GM21737 (cell line): Measurements from ENCODE around the gene CMTM8.
A peak's percentile ranks its signal among the peaks of the same experiment; 100 is the strongest.
"Not testable (repeated sequence)": the region's sequence is repeated elsewhere in the genome, so short reads cannot be mapped to it uniquely, and the experiment has no call there.

Experiments used
- ATAC-seq: cut with Tn5 transposase; IDR thresholded peaks from one replicate; pipeline ENCODE4 v1.9.1; 2021; ENCODE audit warnings: mild to moderate bottlenecking, moderate library complexity; ENCODE audit not compliant: unreplicated experiment

CMTM8 gene

GRCh38 chr3:32374788-32375595, 136.5 kb downstream of the CMTM8 start:
- no peak for ATAC-seq

- ATAC-seq = no peak
These were observed 137.1 kb downstream of the CMTM8 start for GRCh38 chr3:32375596-32375930.

- ATAC-seq = no peak
These were observed 137.6 kb downstream of the CMTM8 start for GRCh38 chr3:32376115-32376514.

GRCh38 chr3:32379831-32380500, 141.5 kb downstream of the CMTM8 start:
- ATAC-seq = no peak

GRCh38 chr3:32381922-32382321, 143.4 kb downstream of the CMTM8 start:
- no peak for ATAC-seq

- ATAC-seq = no peak
These were observed 144.7 kb downstream of the CMTM8 start for GRCh38 chr3:32383136-32383711.

- no peak for ATAC-seq
These were observed 146.5 kb downstream of the CMTM8 start for GRCh38 chr3:32384938-32385337.

- ATAC-seq = no peak
These were observed 149.0 kb downstream of the CMTM8 start for GRCh38 chr3:32387512-32387911.

GRCh38 chr3:32389577-32389976, 151.1 kb downstream of the CMTM8 start:
- not testable (repeated sequence) for ATAC-seq

- ATAC-seq = peak; percentile 75
These were observed 153.4 kb downstream of the CMTM8 start, which contains the start of gene CMTM7 for GRCh38 chr3:32391643-32392535. TSS of gene CMTM7 (plus strand) at chr3:32391853. CDS start at chr3:32391907, 54 bp downstream.

GRCh38 chr3:32392536-32393302, 154.2 kb downstream of the CMTM8 start:
- ATAC-seq = no peak

GRCh38 chr3:32395496-32395895, 157.0 kb downstream of the CMTM8 start:
- ATAC-seq = no peak

GRCh38 chr3:32397941-32398340, 159.5 kb downstream of the CMTM8 start:
- no peak for ATAC-seq

GRCh38 chr3:32398531-32398930, 160.1 kb downstream of the CMTM8 start:
- no peak for ATAC-seq

GRCh38 chr3:32399030-32399620, 160.6 kb downstream of the CMTM8 start:
- ATAC-seq = no peak

- no peak for ATAC-seq
These were observed 162.6 kb downstream of the CMTM8 start for GRCh38 chr3:32401126-32401525.

- peak; percentile 73 for ATAC-seq
These were observed 163.1 kb downstream of the CMTM8 start for GRCh38 chr3:32401556-32402081.

- ATAC-seq = no peak
These were observed 165.2 kb downstream of the CMTM8 start for GRCh38 chr3:32403663-32404062.

- ATAC-seq = no peak
These were observed 166.2 kb downstream of the CMTM8 start for GRCh38 chr3:32404714-32405113.

GRCh38 chr3:32405155-32405554, 166.7 kb downstream of the CMTM8 start:
- ATAC-seq = no peak
